Caco-2 (cell line): ENCODE measurements around the gene TBC1D2. TPM values are rescaled to one million over a fixed set of nuclear protein-coding genes. Genes with fewer than 3 reads are reported as not detected.

ENCODE experiments used
- Bru-seq: library from RNA; stranded (reverse); fragments of 400-500 nt; gene quantifications from one replicate; lab custom pipeline; 2021; lab: Mats Ljungman, UMichigan
- BruChase-seq, 2 experiments: library from RNA; stranded (reverse); fragments of 400-500 nt; gene quantifications; one replicate each; lab custom pipeline; 2021; lab: Mats Ljungman, UMichigan
- BruUV-seq: library from RNA; stranded (reverse); fragments of 400-500 nt; replicated peaks from 2 replicates; lab custom pipeline; 2021; lab: Mats Ljungman, UMichigan
- CTCF ChIA-PET: fragments of 300-600 bp; sonication (Branson Sonifier 250); formaldehyde crosslinking; loops from one replicate; lab custom pipeline; 2022; ENCODE audit warnings: antibody characterized with exemption; lab: Charles Lee
- POLR2A ChIA-PET: fragments of 300-600 bp; sonication (Branson Sonifier 250); formaldehyde crosslinking; loops from one replicate; lab custom pipeline; 2022; ENCODE audit warnings: antibody characterized with exemption; lab: Charles Lee
- DNase-seq, 2 experiments: peaks; one replicate each; pipeline versions ENCODE4 v3.0.0 to v3.0.0-alpha.2; 2020 to 2022
- H3K27me3 ChIP-seq: replicated peaks from 2 replicates; pipeline ENCODE4 v1.6.0; 2011; ENCODE audit warnings: low read length; ENCODE audit not compliant: control insufficient read depth, insufficient read depth
- H3K36me3 ChIP-seq: 2 replicates; pipeline ENCODE4 v1.5.1; 2011; ENCODE audit warnings: low read length; ENCODE audit not compliant: control insufficient read depth, insufficient read depth
- H3K4me1 ChIP-seq: fragments of 250-450 bp; sonication (Bioruptor Pico); 2 replicates; pipeline ENCODE4 v1.5.1; 2020; ENCODE audit warnings: mild to moderate bottlenecking
- H3K4me3 ChIP-seq: 2 replicates; pipeline ENCODE4 v1.5.1; 2011; ENCODE audit warnings: low read depth, mild to moderate bottlenecking, control low read depth, low read length
- H3K9me3 ChIP-seq: fragments of 250-450 bp; sonication (Bioruptor Pico); 2 replicates; pipeline ENCODE4 v1.5.1; 2020; ENCODE audit warnings: mild to moderate bottlenecking, moderate library complexity
- H3K27ac Mint-ChIP-seq: one replicate; pipeline ENCODE4 v1.8.0; 2022; ENCODE audit warnings: mixed read lengths; ENCODE audit not compliant: unreplicated experiment
- H3K27me3 Mint-ChIP-seq: one replicate; pipeline ENCODE4 v1.8.0; 2022; ENCODE audit warnings: mixed read lengths; ENCODE audit not compliant: insufficient read depth, unreplicated experiment
- H3K36me3 Mint-ChIP-seq: one replicate; pipeline ENCODE4 v1.8.0; 2022; ENCODE audit warnings: mild to moderate bottlenecking, mixed read lengths; ENCODE audit not compliant: insufficient read depth, unreplicated experiment
- H3K4me1 Mint-ChIP-seq: one replicate; pipeline ENCODE4 v1.8.0; 2022; ENCODE audit warnings: low read depth, mixed read lengths; ENCODE audit not compliant: unreplicated experiment
- H3K4me3 Mint-ChIP-seq: one replicate; pipeline ENCODE4 v1.8.0; 2022; ENCODE audit warnings: mild to moderate bottlenecking, moderate library complexity, mixed read lengths; ENCODE audit not compliant: unreplicated experiment
- H3K9me3 Mint-ChIP-seq: one replicate; pipeline ENCODE4 v1.8.0; 2022; ENCODE audit warnings: mixed read lengths; ENCODE audit not compliant: unreplicated experiment
- intact Hi-C: fragments of 100-400 bp; cut with micrococcal nuclease; formaldehyde crosslinking; loops from one replicate; pipeline ENCODE4 v1.10.0; 2022; ENCODE audit not compliant: unreplicated experiment
- long read RNA-seq: library from polyadenylated mRNA; stranded (forward); transcript quantifications from one replicate; pipeline ENCODE4 v2.0.0, GENCODE V29; 2022
- total RNA-seq: library from RNA; stranded (reverse); gene quantifications from 2 replicates; pipeline ENCODE4 v1.2.3, GENCODE V29; 2022
- TF ChIP-seq, protein P1 (sequence below), 2 experiments: fragments of 200-600 bp in 1 of 2; IDR thresholded peaks; 1 replicate in 1 of 2; 2 replicates in 1 of 2; pipeline versions ENCODE4 v1.5.1 to v1.8.0; 2011 to 2022; ENCODE audit warnings: antibody characterized with exemption in 1 of 2, control low read depth in 1 of 2, inconsistent platforms in 1 of 2, low read depth in 1 of 2, low read length in 1 of 2, mild to moderate bottlenecking in 1 of 2, moderate library complexity in 1 of 2; ENCODE audit not compliant: insufficient read depth in 1 of 2, severe bottlenecking in 1 of 2, unreplicated experiment in 1 of 2

Gene TBC1D2, protein sequence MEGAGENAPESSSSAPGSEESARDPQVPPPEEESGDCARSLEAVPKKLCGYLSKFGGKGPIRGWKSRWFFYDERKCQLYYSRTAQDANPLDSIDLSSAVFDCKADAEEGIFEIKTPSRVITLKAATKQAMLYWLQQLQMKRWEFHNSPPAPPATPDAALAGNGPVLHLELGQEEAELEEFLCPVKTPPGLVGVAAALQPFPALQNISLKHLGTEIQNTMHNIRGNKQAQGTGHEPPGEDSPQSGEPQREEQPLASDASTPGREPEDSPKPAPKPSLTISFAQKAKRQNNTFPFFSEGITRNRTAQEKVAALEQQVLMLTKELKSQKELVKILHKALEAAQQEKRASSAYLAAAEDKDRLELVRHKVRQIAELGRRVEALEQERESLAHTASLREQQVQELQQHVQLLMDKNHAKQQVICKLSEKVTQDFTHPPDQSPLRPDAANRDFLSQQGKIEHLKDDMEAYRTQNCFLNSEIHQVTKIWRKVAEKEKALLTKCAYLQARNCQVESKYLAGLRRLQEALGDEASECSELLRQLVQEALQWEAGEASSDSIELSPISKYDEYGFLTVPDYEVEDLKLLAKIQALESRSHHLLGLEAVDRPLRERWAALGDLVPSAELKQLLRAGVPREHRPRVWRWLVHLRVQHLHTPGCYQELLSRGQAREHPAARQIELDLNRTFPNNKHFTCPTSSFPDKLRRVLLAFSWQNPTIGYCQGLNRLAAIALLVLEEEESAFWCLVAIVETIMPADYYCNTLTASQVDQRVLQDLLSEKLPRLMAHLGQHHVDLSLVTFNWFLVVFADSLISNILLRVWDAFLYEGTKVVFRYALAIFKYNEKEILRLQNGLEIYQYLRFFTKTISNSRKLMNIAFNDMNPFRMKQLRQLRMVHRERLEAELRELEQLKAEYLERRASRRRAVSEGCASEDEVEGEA
- 8.5 and 8.6 TPM in 2 replicates for total RNA-seq
- Bru-seq, nascent RNA = percentile 56 among the genes with signal in this experiment
- BruChase-seq, experiment 1, labeled RNA remaining after a 2-hour chase = percentile 55 among the genes with signal in this experiment
- percentile 52 among the genes with signal in this experiment for BruChase-seq, experiment 2, labeled RNA remaining after a 6-hour chase
- long read RNA-seq, partial matches to known transcripts = 3 of 23 reads
- long read RNA-seq, other reads (novel, unspliced or antisense) = 15 of 23 reads

DNA sequence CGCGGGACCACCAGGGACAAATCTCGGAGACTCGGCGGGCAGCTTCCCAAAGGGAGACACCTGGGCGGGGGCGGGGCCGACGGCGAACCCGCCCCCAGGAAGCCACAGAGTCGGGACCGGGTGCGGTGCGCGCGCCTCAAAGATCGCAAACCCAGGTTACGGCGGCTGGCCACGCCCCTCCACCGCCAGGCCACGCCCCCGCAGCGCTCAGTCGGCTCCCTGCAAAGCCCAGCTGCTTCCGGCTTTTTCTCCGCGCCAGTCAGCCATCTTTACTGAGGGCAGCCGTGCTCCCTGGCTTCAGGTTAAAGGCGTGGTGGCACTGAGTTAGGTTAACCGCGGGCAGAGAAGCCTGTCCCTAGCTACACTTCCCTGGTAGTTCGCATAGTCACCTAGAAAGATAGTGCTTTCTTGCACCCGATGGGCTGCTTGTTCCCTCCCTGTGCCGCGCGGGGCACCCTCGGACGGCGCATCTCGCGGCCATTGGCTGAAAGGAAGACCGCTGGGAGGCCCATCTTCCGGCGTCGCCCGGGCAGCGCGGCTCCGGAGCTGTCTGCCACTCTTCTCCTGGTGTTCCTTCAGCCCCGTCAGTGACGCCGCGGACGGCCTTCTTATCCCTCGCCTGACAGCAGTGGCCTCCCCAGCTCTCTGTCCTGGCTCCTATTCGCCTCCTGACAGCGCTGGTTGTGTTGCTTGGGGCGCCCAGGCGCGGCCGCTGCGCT is at the start of gene TBC1D2:
TSS of gene TBC1D2 (minus strand) at position 72 of the 719 bp plus-strand sequence. CDS start 108 bp downstream, outside the sequence.
- Mint-ChIP-seq H3K27me3 (no peaks in the 10 kb centered on the region), H3K4me3 (peak within 1 kb of the TSS; percentile 98), H3K9me3 (no peaks in the 10 kb centered on the region), H3K27ac (peak within 1 kb of the TSS; percentile 90), H3K4me1 (peaks cover 15% of the 10 kb centered on the region), H3K36me3 (peaks cover 20% of the 10 kb centered on the region)
- intact Hi-C loops = loop anchor here (2.0 to 10.0 kb wide), 3 partner anchors 19 to 271 kb away; partner anchors contain the start of gene ANP32B
- Histone ChIP-seq H3K4me3 (peak within 1 kb of the TSS; percentile 64), H3K36me3 (no peaks in the 10 kb centered on the region), H3K4me1 (peaks cover 10% of the 10 kb centered on the region), H3K27me3 (no peaks in the 10 kb centered on the region), H3K9me3 (no peaks in the 10 kb centered on the region)
- POLR2A ChIA-PET = interaction anchor here (0.5 to 1.4 kb wide), 12 partner anchors 19 to 1013 kb away, joined by 3 to 8 read pairs (median 4); partner anchors contain the start of genes NANS, NCBP1 and TRMO
- CTCF ChIA-PET = interaction anchor here (0.6 to 2.1 kb wide), 13 partner anchors 12 to 293 kb away, joined by 3 to 13 read pairs (median 5); partner anchors contain the start of genes CORO2A, NANS and TRIM14
- DNase-seq = peak; percentile 96 to 99
- BruUV-seq = no TSS peak
- TF ChIP-seq, protein P1, sequence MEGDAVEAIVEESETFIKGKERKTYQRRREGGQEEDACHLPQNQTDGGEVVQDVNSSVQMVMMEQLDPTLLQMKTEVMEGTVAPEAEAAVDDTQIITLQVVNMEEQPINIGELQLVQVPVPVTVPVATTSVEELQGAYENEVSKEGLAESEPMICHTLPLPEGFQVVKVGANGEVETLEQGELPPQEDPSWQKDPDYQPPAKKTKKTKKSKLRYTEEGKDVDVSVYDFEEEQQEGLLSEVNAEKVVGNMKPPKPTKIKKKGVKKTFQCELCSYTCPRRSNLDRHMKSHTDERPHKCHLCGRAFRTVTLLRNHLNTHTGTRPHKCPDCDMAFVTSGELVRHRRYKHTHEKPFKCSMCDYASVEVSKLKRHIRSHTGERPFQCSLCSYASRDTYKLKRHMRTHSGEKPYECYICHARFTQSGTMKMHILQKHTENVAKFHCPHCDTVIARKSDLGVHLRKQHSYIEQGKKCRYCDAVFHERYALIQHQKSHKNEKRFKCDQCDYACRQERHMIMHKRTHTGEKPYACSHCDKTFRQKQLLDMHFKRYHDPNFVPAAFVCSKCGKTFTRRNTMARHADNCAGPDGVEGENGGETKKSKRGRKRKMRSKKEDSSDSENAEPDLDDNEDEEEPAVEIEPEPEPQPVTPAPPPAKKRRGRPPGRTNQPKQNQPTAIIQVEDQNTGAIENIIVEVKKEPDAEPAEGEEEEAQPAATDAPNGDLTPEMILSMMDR (IDR thresholded peaks at IDR 0.05; ENCODE audit: insufficient read depth in 1 of 2, low read depth in 1 of 2, low read length in 1 of 2, severe bottlenecking in 1 of 2, unreplicated experiment in 1 of 2) = peak in 1 of 2 experiments; percentile 8

DNA sequence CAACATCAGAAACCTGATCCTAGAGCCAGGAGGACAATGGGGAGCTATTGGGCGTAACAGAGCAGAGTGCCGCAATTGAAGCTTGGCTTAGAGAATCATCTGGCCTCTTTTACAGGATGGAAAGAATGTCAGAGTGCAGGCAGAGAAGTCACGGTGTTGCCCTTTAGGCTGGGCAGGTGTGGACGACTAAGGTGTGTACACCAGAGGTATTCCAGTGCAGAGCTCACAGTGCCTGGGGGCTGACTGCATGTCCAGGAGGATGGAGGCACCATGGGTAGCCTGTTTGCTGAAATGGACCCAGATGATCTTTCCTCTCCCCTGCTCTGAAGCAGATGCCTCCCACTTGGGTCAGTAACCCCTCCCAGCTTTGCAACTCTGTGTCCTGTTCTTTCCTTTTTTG is 48.9 kb upstream of the TBC1D2 start:
- H3K27ac Mint-ChIP-seq = no peak overlapping the region
- intact Hi-C loops = no loop called here
- no peak for DNase-seq
- Histone ChIP-seq H3K9me3 (no peaks in the 10 kb centered on the region), H3K27me3 (no peaks in the 10 kb centered on the region), H3K36me3 (no peaks in the 10 kb centered on the region), H3K4me1 (peaks cover 9% of the 10 kb centered on the region; the same call in 1 of the 2 replicates), H3K4me3 (no peak overlapping the region)
- no TSS peak for BruUV-seq
- CTCF ChIA-PET = no interaction called here
- H3K27me3 Mint-ChIP-seq = no peaks in the 10 kb centered on the region
- H3K9me3 Mint-ChIP-seq = no peaks in the 10 kb centered on the region
- POLR2A ChIA-PET = no interaction called here
- TF ChIP-seq, protein P1 (IDR thresholded peaks at IDR 0.05; ENCODE audit: insufficient read depth in 1 of 2, low read depth in 1 of 2, low read length in 1 of 2, severe bottlenecking in 1 of 2, unreplicated experiment in 1 of 2) = no peak
- no peak overlapping the region for H3K4me3 Mint-ChIP-seq
- H3K36me3 Mint-ChIP-seq = no peaks in the 10 kb centered on the region
- H3K4me1 Mint-ChIP-seq = peaks cover 6% of the 10 kb centered on the region
